Endothelial cell of umbilical vein (primary cell): ENCODE data around the gene PIEZO2. TPM values are rescaled to one million over a fixed set of nuclear protein-coding genes. Genes with fewer than 3 reads are reported as not detected.

Source experiments
- BruUV-seq: library from RNA; stranded (reverse); fragments of 400-500 nt; replicated peaks from 2 replicates; lab custom pipeline; 2021; lab: Mats Ljungman, UMichigan
- CTCF ChIA-PET: fragments of 300-600, 350-600 bp; sonication (Branson Sonifier 250); formaldehyde crosslinking; loops from one replicate; lab custom pipeline; 2021; ENCODE audit warnings: antibody characterized with exemption, inconsistent platforms; lab: Charles Lee
- POLR2A ChIA-PET: fragments of 300-600, 350-600 bp; sonication (Branson Sonifier 250); formaldehyde crosslinking; loops from one replicate; lab custom pipeline; 2021; ENCODE audit warnings: antibody characterized with exemption, inconsistent platforms; lab: Charles Lee
- DNase-seq: peaks from one replicate; pipeline ENCODE4 v3.0.0-alpha.2; 2011; ENCODE audit warnings: low read depth, low spot score
- FAIRE-seq: peaks from 2 replicates; lab custom pipeline; 2011; peaks lifted over from hg19 to GRCh38; lab: Jason Lieb, UNC
- H2AFZ ChIP-seq: 2 replicates; pipeline ENCODE4 v1.6.0; 2012; ENCODE audit warnings: low read depth, low read length, control low read depth, inconsistent platforms
- H3K27ac ChIP-seq: 2 replicates; pipeline ENCODE4 v1.5.1; 2011; ENCODE audit warnings: low read depth, mild to moderate bottlenecking, control low read depth, low read length, moderate library complexity; ENCODE audit not compliant: insufficient read depth
- H3K27me3 ChIP-seq, 2 experiments: 2 replicates each; pipeline versions ENCODE4 v1.6.0 to v1.6.1; 2011; ENCODE audit warnings: low read length in 2 of 2, mixed read lengths in 1 of 2; ENCODE audit not compliant: control insufficient read depth in 2 of 2, insufficient read depth in 2 of 2
- H3K36me3 ChIP-seq, 2 experiments: 2 replicates in 1 of 2; 3 replicates in 1 of 2; pipeline ENCODE4 v1.5.1; 2011; ENCODE audit warnings: low read length in 2 of 2, mild to moderate bottlenecking in 1 of 2, moderate library complexity in 1 of 2; ENCODE audit not compliant: control insufficient read depth in 2 of 2, insufficient read depth in 2 of 2; ENCODE audit errors: extremely low read depth in 1 of 2
- H3K4me1 ChIP-seq: 3 replicates; pipeline ENCODE4 v1.5.1; 2011; ENCODE audit warnings: mild to moderate bottlenecking, low read length; ENCODE audit not compliant: control insufficient read depth, insufficient read depth; ENCODE audit errors: extremely low read depth
- H3K4me2 ChIP-seq: 2 replicates; pipeline ENCODE4 v1.6.1; 2011; ENCODE audit warnings: low read length, control low read depth, mixed read lengths; ENCODE audit not compliant: insufficient read depth
- H3K4me3 ChIP-seq, 3 experiments: fragments of 200-600 bp in 1 of 3; sonication (generic), shearing (Covaris generic) in 1 of 3; replicated peaks in 1 of 3; 2 replicates each; pipeline ENCODE4 v1.5.1; 2011 to 2016; ENCODE audit warnings: control low read depth in 3 of 3, low read length in 3 of 3, mild to moderate bottlenecking in 2 of 3, inconsistent platforms in 1 of 3, low read depth in 1 of 3, moderate library complexity in 1 of 3; ENCODE audit not compliant: insufficient read depth in 1 of 3
- H3K79me2 ChIP-seq: 2 replicates; pipeline ENCODE4 v1.6.0; 2012; ENCODE audit warnings: low read length, inconsistent platforms; ENCODE audit not compliant: control insufficient read depth, insufficient read depth
- H3K9ac ChIP-seq: replicated peaks from 2 replicates; pipeline ENCODE3; 2011; ENCODE audit warnings: low read length, control low read depth; ENCODE audit not compliant: insufficient read depth; ENCODE audit errors: extremely low read depth
- H3K9me1 ChIP-seq: replicated peaks from 3 replicates; pipeline ENCODE4 v1.6.0; 2011; ENCODE audit warnings: mild to moderate bottlenecking, low read length; ENCODE audit not compliant: control insufficient read depth, insufficient read depth; ENCODE audit errors: extremely low read depth
- H3K9me3 ChIP-seq: replicated peaks from 2 replicates; pipeline ENCODE4 v1.5.1; 2012; ENCODE audit warnings: low read length, inconsistent platforms; ENCODE audit not compliant: control insufficient read depth, insufficient read depth
- H4K20me1 ChIP-seq: replicated peaks from 2 replicates; pipeline ENCODE3; 2011; ENCODE audit warnings: mild to moderate bottlenecking, low read length; ENCODE audit not compliant: control insufficient read depth, insufficient read depth; ENCODE audit errors: extremely low read depth
- EZH2 ChIP-seq: IDR thresholded peaks from 2 replicates; pipeline ENCODE4 v1.6.1; 2012; ENCODE audit warnings: borderline replicate concordance, low read depth, mild to moderate bottlenecking, moderate library complexity, low read length, inconsistent platforms; ENCODE audit not compliant: severe bottlenecking
- FOS ChIP-seq: IDR thresholded peaks from 2 replicates; pipeline ENCODE4 v1.6.1; 2011; ENCODE audit warnings: mild to moderate bottlenecking, low read length, moderate library complexity, borderline replicate concordance; ENCODE audit not compliant: insufficient read depth
- GATA2 ChIP-seq: IDR thresholded peaks from 2 replicates; pipeline ENCODE4 v1.7.0; 2011; ENCODE audit warnings: low read depth, mild to moderate bottlenecking, moderate library complexity, mixed read lengths, low read length; ENCODE audit not compliant: insufficient read length, insufficient read depth
- JUN ChIP-seq: IDR thresholded peaks from 2 replicates; pipeline ENCODE4 v1.6.1; 2011; ENCODE audit warnings: borderline replicate concordance, low read depth; ENCODE audit not compliant: insufficient read length, insufficient read depth
- MYC ChIP-seq: IDR thresholded peaks from one replicate; pipeline ENCODE4 v1.6.1; 2011; ENCODE audit warnings: mild to moderate bottlenecking, low read depth, low read length
- POLR2A ChIP-seq: IDR thresholded peaks from 2 replicates; pipeline ENCODE4 v1.6.1; 2012; ENCODE audit warnings: low read depth, mild to moderate bottlenecking, control low read depth, low read length
- POLR2AphosphoS5 ChIP-seq: IDR thresholded peaks from 2 replicates; pipeline ENCODE4 v1.6.1; 2012; ENCODE audit warnings: low read depth, mild to moderate bottlenecking, control low read depth, low read length, moderate library complexity; ENCODE audit not compliant: insufficient read depth
- dilution Hi-C: fragments of 300-500 bp; cut with MboI; formaldehyde crosslinking; loops from one replicate; pipeline ENCODE4 v1.15.0; 2019; ENCODE audit warnings: low sequenced_read_pairs; ENCODE audit not compliant: extremely low pct_ligation_motif_present
- intact Hi-C: fragments of 100-400 bp; cut with micrococcal nuclease; formaldehyde crosslinking; loops from one replicate; pipeline ENCODE4 v1.10.0; 2022
- polyA plus RNA-seq, 4 experiments: library from polyadenylated mRNA; depleted of rRNA in 3 of 4; stranded (reverse) in 3 of 4; unstranded in 1 of 4; fragments of >200 nt; gene quantifications; 2 replicates each; pipeline versions ENCODE4 v1.2.1 to v1.2.3, GENCODE V29; 2011 to 2012; ENCODE audit warnings: missing spikeins in 1 of 4
- total RNA-seq: library from RNA; stranded (reverse); gene quantifications from 2 replicates; pipeline ENCODE4 v1.2.3, GENCODE V29; 2021
- TF ChIP-seq, protein P1 (sequence below): IDR thresholded peaks from 2 replicates; pipeline ENCODE4 v1.6.1; 2011; ENCODE audit not compliant: insufficient read depth, insufficient read length
- TF ChIP-seq, protein P2 (sequence below), 2 donors: IDR thresholded peaks; 1 replicate in 1 of 2; 2 replicates in 1 of 2; pipeline ENCODE4 v1.5.1; 2011; ENCODE audit warnings: low read length in 2 of 2, mild to moderate bottlenecking in 2 of 2, moderate library complexity in 2 of 2, control low read depth in 1 of 2, inconsistent platforms in 1 of 2, low read depth in 1 of 2; ENCODE audit not compliant: insufficient read depth in 1 of 2; ENCODE audit errors: extremely low read depth in 1 of 2

Gene PIEZO2
- total and polyA plus RNA-seq, 2 donors (not counting 3 experiments of a cell fraction or from before 2014, with no cell fraction given): 1.7 to 11.2 TPM

DNA sequence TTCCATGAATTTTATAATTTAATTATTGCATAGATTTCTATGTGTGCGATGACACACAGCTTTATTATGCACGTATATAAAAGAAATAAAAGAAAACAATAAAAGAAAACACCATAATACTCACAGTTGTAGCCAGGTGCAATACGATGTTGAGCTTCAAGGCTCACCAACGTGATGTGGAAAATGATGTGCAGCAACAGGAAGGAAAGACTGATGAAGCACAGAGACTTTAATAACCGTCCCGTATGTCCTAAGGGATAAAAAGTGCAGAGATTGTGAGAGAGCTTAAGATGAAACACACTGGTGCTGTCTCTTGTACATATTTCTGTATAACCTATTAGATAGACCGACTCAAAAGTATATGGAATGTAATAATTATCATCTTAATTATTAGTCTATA lies 170.0 kb downstream of the PIEZO2 start:
- peak; percentile 38 for DNase-seq
- no TSS peak for BruUV-seq
- CTCF ChIA-PET: interaction anchor here (0.6 to 1.5 kb wide), 5 partner anchors 10 to 139 kb away, joined by 3 to 4 read pairs (median 3); no protein-coding TSS in a partner anchor

More for the DNA sequence above, 170.0 kb downstream of the PIEZO2 start:
- Histone ChIP-seq H3K4me3 (peak overlapping the region in 1 of 3 experiments; percentile 55), H3K9me3 (no peaks in the 10 kb centered on the region), H3K9ac (peak overlapping the region; percentile 30), H3K4me2 (peak overlapping the region; percentile 69), H3K27me3 (no peaks in the 10 kb centered on the region), H4K20me1 (no peaks in the 10 kb centered on the region), H2AFZ (no peak overlapping the region), H3K79me2 (no peaks in the 10 kb centered on the region), H3K4me1 (peaks cover 29% of the 10 kb centered on the region), H3K27ac (peak overlapping the region; percentile 2), H3K9me1 (no peaks in the 10 kb centered on the region), H3K36me3 (no peaks in the 10 kb centered on the region)
- POLR2A ChIA-PET: no interaction called here
- dilution Hi-C loops (no loop called here), intact Hi-C loops (loop anchor here (5.0 kb wide), 1 partner anchor 52 kb away; no protein-coding TSS in a partner anchor)
- FAIRE-seq: no peak
- TF ChIP-seq MYC (no peak), POLR2AphosphoS5 (no peak), EZH2 (no peak), GATA2 (no peak), JUN (no peak), POLR2A (no peak), FOS (no peak)
- TF ChIP-seq, protein P1, sequence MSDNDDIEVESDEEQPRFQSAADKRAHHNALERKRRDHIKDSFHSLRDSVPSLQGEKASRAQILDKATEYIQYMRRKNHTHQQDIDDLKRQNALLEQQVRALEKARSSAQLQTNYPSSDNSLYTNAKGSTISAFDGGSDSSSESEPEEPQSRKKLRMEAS: no peak
- TF ChIP-seq, protein P2, sequence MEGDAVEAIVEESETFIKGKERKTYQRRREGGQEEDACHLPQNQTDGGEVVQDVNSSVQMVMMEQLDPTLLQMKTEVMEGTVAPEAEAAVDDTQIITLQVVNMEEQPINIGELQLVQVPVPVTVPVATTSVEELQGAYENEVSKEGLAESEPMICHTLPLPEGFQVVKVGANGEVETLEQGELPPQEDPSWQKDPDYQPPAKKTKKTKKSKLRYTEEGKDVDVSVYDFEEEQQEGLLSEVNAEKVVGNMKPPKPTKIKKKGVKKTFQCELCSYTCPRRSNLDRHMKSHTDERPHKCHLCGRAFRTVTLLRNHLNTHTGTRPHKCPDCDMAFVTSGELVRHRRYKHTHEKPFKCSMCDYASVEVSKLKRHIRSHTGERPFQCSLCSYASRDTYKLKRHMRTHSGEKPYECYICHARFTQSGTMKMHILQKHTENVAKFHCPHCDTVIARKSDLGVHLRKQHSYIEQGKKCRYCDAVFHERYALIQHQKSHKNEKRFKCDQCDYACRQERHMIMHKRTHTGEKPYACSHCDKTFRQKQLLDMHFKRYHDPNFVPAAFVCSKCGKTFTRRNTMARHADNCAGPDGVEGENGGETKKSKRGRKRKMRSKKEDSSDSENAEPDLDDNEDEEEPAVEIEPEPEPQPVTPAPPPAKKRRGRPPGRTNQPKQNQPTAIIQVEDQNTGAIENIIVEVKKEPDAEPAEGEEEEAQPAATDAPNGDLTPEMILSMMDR (IDR thresholded peaks at IDR 0.05; ENCODE audit: extremely low read depth in 1 of 2, insufficient read depth in 1 of 2, low read depth in 1 of 2, low read length in 2 of 2): no peak
